GM18861 (cell line): ENCODE data around the gene SPATS2L.

Experiments used
- ATAC-seq: cut with Tn5 transposase; IDR thresholded peaks from one replicate; pipeline ENCODE4 v1.9.1; 2021; ENCODE audit not compliant: unreplicated experiment

SPATS2L gene

GRCh38 chr2:200488169-200488568 is 181.7 kb downstream of the SPATS2L start:
- ATAC-seq = no peak

DNA sequence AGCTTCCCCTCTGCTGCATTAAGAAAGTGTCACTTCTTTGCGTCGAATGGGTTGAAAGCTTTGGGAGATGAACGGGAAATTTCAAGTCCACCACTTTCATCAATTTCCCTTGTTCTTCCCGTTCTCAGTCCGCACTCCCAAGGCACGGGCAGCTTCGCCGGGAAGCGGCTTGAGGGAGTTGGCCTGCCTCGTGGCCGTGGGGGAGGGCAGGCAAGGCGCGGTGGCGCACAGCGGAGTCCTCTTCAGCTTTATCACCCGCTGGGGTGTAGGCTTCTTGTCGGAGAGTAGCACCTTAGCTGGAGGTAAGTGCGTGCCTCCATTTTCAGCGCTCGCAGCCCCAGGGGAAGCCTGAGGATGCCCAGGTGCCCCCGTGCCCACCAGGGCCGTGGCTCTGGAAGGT is 183.5 kb downstream of the SPATS2L start:
- no peak for ATAC-seq

GRCh38 chr2:200492656-200493055 is 186.2 kb downstream of the SPATS2L start:
- ATAC-seq = no peak

- no peak for ATAC-seq
Measured at GRCh38 chr2:200494048-200494447, 187.6 kb downstream of the SPATS2L start.

GRCh38 chr2:200496696-200497095 is 190.2 kb downstream of the SPATS2L start:
- ATAC-seq = no peak

GRCh38 chr2:200498402-200499162 is 192.1 kb downstream of the SPATS2L start:
- ATAC-seq = no peak

DNA sequence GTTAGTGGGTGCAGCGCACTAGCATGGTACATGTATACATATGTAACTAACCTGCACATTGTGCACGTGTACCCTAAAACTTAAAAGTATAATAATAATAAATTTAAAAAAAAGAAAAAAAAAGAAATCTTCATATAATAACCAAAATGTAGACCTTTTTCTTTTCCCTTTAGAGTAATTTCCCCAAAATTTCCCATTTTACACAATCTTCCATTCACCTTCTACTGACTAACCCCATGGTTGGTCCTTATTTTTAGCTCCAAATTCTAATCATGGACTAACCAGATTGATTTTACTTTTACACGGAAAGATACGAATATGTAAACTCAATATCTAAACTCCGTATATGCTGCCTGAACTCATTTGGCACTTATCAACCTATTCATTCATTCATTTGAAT is 195.7 kb downstream of the SPATS2L start:
- ATAC-seq = no peak

DNA sequence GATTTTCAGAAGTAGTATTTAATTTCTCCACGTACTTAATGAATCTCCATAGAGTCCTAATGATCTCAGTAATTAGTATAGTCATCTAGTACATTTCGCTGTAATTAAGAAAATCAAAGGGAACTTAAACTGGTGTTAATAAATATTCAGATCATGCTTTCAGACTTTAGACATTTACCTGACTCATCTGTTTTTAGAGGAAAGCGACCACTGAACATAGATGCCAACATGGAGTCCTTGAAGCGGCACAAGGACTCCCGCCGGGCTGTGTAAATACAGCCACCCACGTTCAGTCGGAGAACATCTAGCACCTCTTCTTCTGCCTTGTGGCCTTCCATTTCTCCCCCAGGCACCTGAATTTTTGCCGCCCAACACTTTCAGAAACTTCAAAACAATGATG is 200.2 kb downstream of the SPATS2L start:
- no peak for ATAC-seq

- no peak for ATAC-seq
Measured at GRCh38 chr2:200507179-200507578, 200.7 kb downstream of the SPATS2L start.

GRCh38 chr2:200509235-200509611 is 202.7 kb downstream of the SPATS2L start:
- ATAC-seq = no peak

GRCh38 chr2:200509612-200510433 is 203.3 kb downstream of the SPATS2L start, which contains the start of gene KCTD18:
TSS of gene KCTD18 (minus strand) at chr2:200510068. CDS start at chr2:200507016, 3,052 bp downstream.
- ATAC-seq = peak; percentile 96

GRCh38 chr2:200515155-200515554 is 208.7 kb downstream of the SPATS2L start:
- ATAC-seq = no peak

- ATAC-seq = no peak
Measured at GRCh38 chr2:200523158-200523557, 216.7 kb downstream of the SPATS2L start.

GRCh38 chr2:200523604-200524003 is 217.1 kb downstream of the SPATS2L start:
- ATAC-seq = no peak

- no peak for ATAC-seq
Measured at GRCh38 chr2:200525066-200525465, 218.6 kb downstream of the SPATS2L start.

- no peak for ATAC-seq
Measured at GRCh38 chr2:200525551-200525881, 219.0 kb downstream of the SPATS2L start.

GRCh38 chr2:200525882-200526651 is 219.6 kb downstream of the SPATS2L start, which contains the start of gene SGO2:
TSS of gene SGO2 (plus strand) at chr2:200526207. CDS start at chr2:200532976, 6,769 bp downstream.
- ATAC-seq = peak; percentile 99

DNA sequence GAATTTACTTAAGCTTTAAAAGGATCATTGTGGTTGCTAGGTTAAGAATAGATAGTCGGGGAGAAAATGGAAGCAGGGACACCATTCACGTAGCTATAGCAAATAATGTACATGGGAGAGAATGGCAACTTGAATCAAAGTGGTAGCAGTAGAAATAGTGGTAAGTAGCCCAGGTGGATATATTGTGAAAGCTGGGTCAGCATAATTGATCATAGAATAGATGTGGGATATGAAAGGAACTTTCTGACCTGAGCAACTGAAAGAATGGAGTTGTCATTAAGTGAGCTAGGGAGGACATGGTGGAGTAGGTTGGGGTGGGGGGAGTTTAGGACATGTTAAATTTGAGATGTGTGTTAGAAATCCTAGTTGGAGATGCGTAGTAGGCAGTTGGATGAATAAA is 221.7 kb downstream of the SPATS2L start:
- no peak for ATAC-seq
